Duodenal mucosa (tissue), 2 donors: ENCODE measurements around the gene CHAC1.

Experiments
- H3K27ac ChIP-seq: one replicate; pipeline ENCODE4 v1.7.0; 2013; ENCODE audit warnings: low read depth, low read length
- H3K27me3 ChIP-seq, 2 donors: one replicate each; pipeline ENCODE4 v1.7.0; 2013; ENCODE audit warnings: low read length in 2 of 2, control low read depth in 1 of 2; ENCODE audit not compliant: insufficient read depth in 2 of 2, control insufficient read depth in 1 of 2
- H3K36me3 ChIP-seq, 2 donors: one replicate each; pipeline ENCODE4 v1.7.0; 2013; ENCODE audit warnings: low read length in 2 of 2, control low read depth in 1 of 2; ENCODE audit not compliant: insufficient read depth in 2 of 2, control insufficient read depth in 1 of 2
- H3K4me1 ChIP-seq, 2 donors: one replicate each; pipeline ENCODE4 v1.7.0; 2013; ENCODE audit warnings: low read length in 2 of 2, control low read depth in 1 of 2; ENCODE audit not compliant: insufficient read depth in 2 of 2, control insufficient read depth in 1 of 2
- H3K4me3 ChIP-seq, 2 donors: one replicate each; pipeline ENCODE4 v1.7.0; 2013; ENCODE audit warnings: low read length in 2 of 2, low read depth in 1 of 2
- H3K9ac ChIP-seq, 2 donors: one replicate each; pipeline ENCODE4 v1.7.0; 2013; ENCODE audit warnings: low read length in 2 of 2, low read depth in 1 of 2
- H3K9me3 ChIP-seq, 2 donors: one replicate each; pipeline ENCODE4 v1.7.0; 2013; ENCODE audit warnings: low read length in 2 of 2, control low read depth in 1 of 2; ENCODE audit not compliant: control insufficient read depth in 1 of 2

Gene CHAC1

GRCh38 chr15:40912478-40912877 lies 40.8 kb upstream of the CHAC1 start:
- Histone ChIP-seq H3K4me1 (peaks cover 25 to 32% of the 10 kb centered on the region in 2 donors), H3K4me3 (no peak overlapping the region), H3K27me3 (no peaks in the 10 kb centered on the region), H3K36me3 (no peaks in the 10 kb centered on the region), H3K27ac (no peak overlapping the region), H3K9ac (no peak overlapping the region), H3K9me3 (no peaks in the 10 kb centered on the region)

DNA sequence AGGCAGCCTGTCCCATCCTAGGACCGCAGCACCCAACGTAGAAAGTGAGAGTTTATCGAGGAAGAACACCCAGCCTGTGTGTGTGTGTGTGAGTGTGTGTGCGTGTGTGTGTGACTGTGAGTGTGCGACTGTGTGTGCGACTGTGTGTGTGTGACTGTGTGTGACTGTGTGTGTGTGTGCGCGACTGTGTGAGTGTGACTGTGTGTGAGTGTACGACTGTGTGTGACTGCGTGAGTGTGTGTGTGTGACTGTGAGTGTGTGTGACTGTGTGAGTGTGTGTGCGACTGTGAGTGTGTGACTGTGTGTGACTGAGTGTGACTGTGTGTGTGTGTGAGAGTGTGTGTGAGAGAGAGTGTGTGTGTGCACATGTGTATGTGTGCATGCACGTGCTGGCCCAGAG lies 39.3 kb upstream of the CHAC1 start:
- H3K27me3 ChIP-seq: no peaks in the 10 kb centered on the region
- H3K36me3 ChIP-seq: no peaks in the 10 kb centered on the region
- no peak overlapping the region for H3K9ac ChIP-seq
- H3K9me3 ChIP-seq: no peaks in the 10 kb centered on the region
- H3K4me3 ChIP-seq: no peak overlapping the region
- peaks cover 15 to 16% of the 10 kb centered on the region in 2 donors for H3K4me1 ChIP-seq
- no peak overlapping the region for H3K27ac ChIP-seq

GRCh38 chr15:40914486-40914885 lies 38.8 kb upstream of the CHAC1 start:
- H3K27me3 ChIP-seq: no peaks in the 10 kb centered on the region
- no peak overlapping the region for H3K4me3 ChIP-seq
- no peak overlapping the region for H3K9ac ChIP-seq
- no peaks in the 10 kb centered on the region for H3K9me3 ChIP-seq
- H3K36me3 ChIP-seq: no peaks in the 10 kb centered on the region
- no peak overlapping the region for H3K27ac ChIP-seq
- H3K4me1 ChIP-seq: peaks cover 12% of the 10 kb centered on the region in 2 donors

GRCh38 chr15:40915116-40915661 lies 38.1 kb upstream of the CHAC1 start:
- no peak overlapping the region for H3K4me3 ChIP-seq
- H3K27ac ChIP-seq: no peak overlapping the region
- H3K9ac ChIP-seq: no peak overlapping the region
- H3K27me3 ChIP-seq: no peaks in the 10 kb centered on the region
- H3K4me1 ChIP-seq: peaks cover 5 to 9% of the 10 kb centered on the region in 2 donors
- no peaks in the 10 kb centered on the region for H3K9me3 ChIP-seq
- H3K36me3 ChIP-seq: no peaks in the 10 kb centered on the region

- Histone ChIP-seq H3K4me1 (peaks cover under 1 to 6% of the 10 kb centered on the region in 2 donors), H3K36me3 (no peaks in the 10 kb centered on the region), H3K27ac (no peak overlapping the region), H3K4me3 (no peak overlapping the region), H3K27me3 (no peaks in the 10 kb centered on the region), H3K9ac (no peak overlapping the region), H3K9me3 (no peaks in the 10 kb centered on the region)
Observed at GRCh38 chr15:40915679-40916078, 37.6 kb upstream of the CHAC1 start.

DNA sequence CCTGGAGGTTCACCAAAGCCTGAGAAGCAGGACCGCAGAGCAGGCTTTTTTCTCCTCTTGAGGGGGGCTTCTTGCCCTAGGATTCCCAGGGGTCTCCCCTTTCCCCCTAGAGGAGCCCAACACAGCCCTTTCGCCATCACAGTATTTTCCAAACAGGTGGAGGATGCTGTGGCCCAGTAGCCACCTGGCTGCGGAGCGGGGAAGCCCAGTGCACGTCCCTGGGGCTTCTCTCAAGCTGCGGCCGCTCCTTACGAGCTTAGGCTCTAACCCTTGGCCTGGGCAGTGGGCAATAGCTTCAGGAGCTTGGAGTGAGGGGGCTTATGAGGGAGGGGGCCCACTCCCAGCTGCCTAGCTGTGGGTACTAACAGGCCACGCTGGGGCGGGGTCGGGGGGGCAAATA lies 35.7 kb upstream of the CHAC1 start:
- H3K4me3 ChIP-seq: no peak overlapping the region
- H3K4me1 ChIP-seq: peaks cover 4 to 9% of the 10 kb centered on the region in 2 donors
- H3K9ac ChIP-seq: no peak overlapping the region
- no peaks in the 10 kb centered on the region for H3K36me3 ChIP-seq
- no peak overlapping the region for H3K27ac ChIP-seq
- H3K27me3 ChIP-seq: no peaks in the 10 kb centered on the region
- no peaks in the 10 kb centered on the region for H3K9me3 ChIP-seq

- no peaks in the 10 kb centered on the region for H3K36me3 ChIP-seq
- no peak overlapping the region for H3K4me3 ChIP-seq
- no peak overlapping the region for H3K27ac ChIP-seq
- no peaks in the 10 kb centered on the region for H3K9me3 ChIP-seq
- H3K27me3 ChIP-seq: no peaks in the 10 kb centered on the region
- peak overlapping the region in 1 of 2 donors; percentile 17 for H3K9ac ChIP-seq
- peaks cover 11 to 16% of the 10 kb centered on the region in 2 donors for H3K4me1 ChIP-seq
Observed at GRCh38 chr15:40918146-40918798, 35.0 kb upstream of the CHAC1 start.

- H3K27me3 ChIP-seq: no peaks in the 10 kb centered on the region
- H3K4me1 ChIP-seq: peaks cover 14 to 16% of the 10 kb centered on the region in 2 donors
- H3K36me3 ChIP-seq: no peaks in the 10 kb centered on the region
- H3K9ac ChIP-seq: no peak overlapping the region
- H3K4me3 ChIP-seq: no peak overlapping the region
- no peak overlapping the region for H3K27ac ChIP-seq
- no peaks in the 10 kb centered on the region for H3K9me3 ChIP-seq
Observed at GRCh38 chr15:40918799-40919392, 34.4 kb upstream of the CHAC1 start.

GRCh38 chr15:40921949-40922607 lies 31.2 kb upstream of the CHAC1 start:
- peaks cover 7 to 11% of the 10 kb centered on the region in 2 donors for H3K27me3 ChIP-seq
- H3K27ac ChIP-seq: no peak overlapping the region
- no peaks in the 10 kb centered on the region for H3K36me3 ChIP-seq
- no peak overlapping the region for H3K4me3 ChIP-seq
- H3K4me1 ChIP-seq: peaks cover 34 to 35% of the 10 kb centered on the region in 2 donors
- H3K9ac ChIP-seq: peak overlapping the region in 1 of 2 donors; percentile 2
- no peaks in the 10 kb centered on the region for H3K9me3 ChIP-seq

DNA sequence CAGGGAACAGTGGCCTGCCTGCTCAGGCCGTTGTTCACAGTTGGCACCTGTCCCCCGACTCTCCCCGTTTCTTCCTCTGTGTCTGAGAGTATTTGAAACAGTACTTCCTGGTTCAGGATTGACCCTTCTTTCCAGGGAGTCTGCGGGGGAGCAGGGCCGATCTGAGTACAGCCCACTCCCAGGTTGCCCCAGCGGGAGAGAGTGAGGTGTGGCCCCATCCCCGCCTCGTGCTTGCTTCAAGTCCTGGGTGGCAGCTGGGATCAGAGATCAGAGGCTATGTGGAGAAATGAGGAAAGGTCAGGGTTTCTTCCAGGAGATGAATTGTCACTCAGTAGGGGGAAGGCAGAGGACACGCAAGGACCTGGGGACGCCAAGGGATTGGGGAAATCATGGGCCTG lies 30.7 kb upstream of the CHAC1 start:
- Histone ChIP-seq H3K4me1 (peaks cover 38 to 40% of the 10 kb centered on the region in 2 donors), H3K27ac (no peak overlapping the region), H3K36me3 (no peaks in the 10 kb centered on the region)

More for the DNA sequence above, 30.7 kb upstream of the CHAC1 start:
- H3K4me3 ChIP-seq: no peak overlapping the region
- H3K27me3 ChIP-seq: peaks cover 12 to 16% of the 10 kb centered on the region in 2 donors
- H3K9me3 ChIP-seq: no peaks in the 10 kb centered on the region
- peak overlapping the region in 1 of 2 donors; percentile 2 for H3K9ac ChIP-seq
